Mesendoderm (in vitro differentiated cells): ENCODE data around the gene APOL1.
"Not testable (repeated sequence)": the region's sequence is repeated elsewhere in the genome, so short reads cannot be mapped to it uniquely, and the experiment has no call there.

Source experiments
- DNase-seq: peaks from one replicate; pipeline ENCODE4 v3.0.0; 2013
- H2AK5ac ChIP-seq: 2 replicates; pipeline ENCODE4 v1.6.1; 2013; ENCODE audit warnings: low read length, inconsistent platforms
- H2BK120ac ChIP-seq: 2 replicates; pipeline ENCODE4 v1.6.1; 2013; ENCODE audit warnings: low read depth, mild to moderate bottlenecking, low read length, moderate library complexity, mixed read lengths
- H2BK15ac ChIP-seq: replicated peaks from 2 replicates; pipeline ENCODE4 v1.6.1; 2013; ENCODE audit warnings: low read depth, mild to moderate bottlenecking, moderate library complexity
- H2BK5ac ChIP-seq: 2 replicates; pipeline ENCODE4 v1.6.1; 2013; ENCODE audit warnings: low read length, inconsistent platforms
- H3K18ac ChIP-seq: 2 replicates; pipeline ENCODE4 v1.6.1; 2013; ENCODE audit warnings: mild to moderate bottlenecking, low read length, mixed read lengths
- H3K23ac ChIP-seq: one replicate; pipeline ENCODE4 v1.6.1; 2013; ENCODE audit warnings: low read length
- H3K27ac ChIP-seq: 2 replicates; pipeline ENCODE4 v1.5.1; 2013; ENCODE audit warnings: low read depth, mild to moderate bottlenecking, inconsistent platforms, low read length, moderate library complexity
- H3K27me3 ChIP-seq: 2 replicates; pipeline ENCODE4 v1.6.1; 2013; ENCODE audit warnings: low read length, control low read depth, mild to moderate bottlenecking, inconsistent platforms; ENCODE audit not compliant: insufficient read depth, poor library complexity
- H3K36me3 ChIP-seq: 2 replicates; pipeline ENCODE4 v1.6.1; 2013; ENCODE audit warnings: low read length, inconsistent platforms; ENCODE audit not compliant: control insufficient read depth, insufficient read depth
- H3K4ac ChIP-seq: one replicate; pipeline ENCODE4 v1.6.1; 2013; ENCODE audit warnings: low read depth, mild to moderate bottlenecking, low read length, moderate library complexity
- H3K4me1 ChIP-seq: 2 replicates; pipeline ENCODE4 v1.6.1; 2013; ENCODE audit warnings: low read depth, low read length, inconsistent platforms; ENCODE audit not compliant: control insufficient read depth
- H3K4me2 ChIP-seq: 2 replicates; pipeline ENCODE4 v1.6.1; 2013; ENCODE audit warnings: low read length
- H3K4me3 ChIP-seq: 2 replicates; pipeline ENCODE4 v1.5.1; 2013; ENCODE audit warnings: mild to moderate bottlenecking, low read length
- H3K56ac ChIP-seq: one replicate; pipeline ENCODE4 v1.6.1; 2013; ENCODE audit warnings: low read length
- H3K79me1 ChIP-seq: 2 replicates; pipeline ENCODE4 v1.6.1; 2013; ENCODE audit warnings: low read length, inconsistent platforms
- H3K79me2 ChIP-seq: 2 replicates; pipeline ENCODE4 v1.6.1; 2013; ENCODE audit warnings: mild to moderate bottlenecking, low read length; ENCODE audit not compliant: control insufficient read depth, insufficient read depth
- H3K9ac ChIP-seq: 2 replicates; pipeline ENCODE4 v1.6.1; 2013; ENCODE audit warnings: low read length, inconsistent platforms
- H4K5ac ChIP-seq: one replicate; pipeline ENCODE4 v1.6.1; 2013; ENCODE audit warnings: low read length
- H4K8ac ChIP-seq: one replicate; pipeline ENCODE4 v1.6.1; 2013; ENCODE audit warnings: low read depth, mild to moderate bottlenecking, control low read depth, low read length, moderate library complexity
- WGBS: extraction: QIAGEN DNeasy Blood & Tissue Kit; methylation state at CpG from one replicate; pipeline ENCODE4 v1.1.7; 2013; ENCODE audit warnings: low lambda C conversion rate, missing lambda C conversion rate; ENCODE audit not compliant: insufficient coverage; ENCODE audit errors: extremely low coverage; 5-methylcytosine and 5-hydroxymethylcytosine counted together

Gene APOL1

DNA sequence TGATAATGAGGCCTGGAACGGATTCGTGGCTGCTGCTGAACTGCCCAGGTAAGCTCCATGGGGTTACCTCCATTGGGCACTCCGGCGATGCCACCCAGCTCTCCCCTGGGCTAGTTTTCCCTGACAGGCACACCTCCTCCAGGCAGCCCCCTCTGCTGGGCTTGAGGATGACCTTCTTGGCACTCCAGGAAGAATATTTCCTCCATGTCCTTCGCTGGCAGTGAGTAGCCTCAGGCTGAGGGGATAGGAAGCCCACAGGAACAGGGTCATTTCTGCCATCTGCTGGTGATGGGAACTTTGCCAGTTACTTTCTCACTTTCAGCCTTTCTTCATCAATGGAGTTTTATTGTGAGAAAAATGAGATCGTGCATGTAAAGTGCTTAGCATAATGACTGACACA, 8.7 kb downstream of the APOL1 start:
- DNase-seq, result peak; percentile 72
- not testable (repeated sequence) for H3K4ac ChIP-seq, H3K27ac ChIP-seq, H4K8ac ChIP-seq, H3K4me2 ChIP-seq, H4K5ac ChIP-seq, H2BK5ac ChIP-seq, H3K23ac ChIP-seq, H3K27me3 ChIP-seq, H3K79me1 ChIP-seq, H3K4me3 ChIP-seq, H2BK15ac ChIP-seq, H3K18ac ChIP-seq, H3K36me3 ChIP-seq, H2BK120ac ChIP-seq, H3K56ac ChIP-seq, H3K79me2 ChIP-seq, H3K9ac ChIP-seq, H2AK5ac ChIP-seq
- peaks cover 11% of the 10 kb centered on the region for H3K4me1 ChIP-seq
- no CpG with 5 or more reads among the region's 6 CpGs for WGBS

DNA sequence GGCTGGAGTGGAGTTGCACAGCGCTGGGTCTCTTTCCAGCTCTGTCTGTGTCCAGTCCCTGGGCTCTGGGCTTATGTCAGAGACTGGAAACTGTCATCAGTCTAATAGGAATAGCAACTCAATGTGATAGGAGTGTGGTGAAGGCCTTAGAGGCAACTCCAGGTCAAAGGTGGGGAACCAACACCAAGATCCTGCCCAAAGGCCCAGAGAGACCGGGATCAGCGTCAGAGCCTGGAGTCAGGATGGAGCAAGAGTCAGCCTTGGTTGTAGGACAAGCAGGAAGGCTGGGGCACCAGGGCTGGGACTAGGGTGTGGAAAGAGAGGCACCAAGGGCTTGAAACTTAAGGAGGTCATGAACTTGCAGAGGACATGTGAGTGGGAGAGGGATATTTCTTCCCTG, 9.4 kb downstream of the APOL1 start:
- not testable (repeated sequence) for DNase-seq, H2BK5ac ChIP-seq, H3K36me3 ChIP-seq, H2BK120ac ChIP-seq, H3K18ac ChIP-seq, H3K4me3 ChIP-seq, H3K4me2 ChIP-seq, H4K5ac ChIP-seq, H2AK5ac ChIP-seq, H3K56ac ChIP-seq, H3K79me1 ChIP-seq, H3K4ac ChIP-seq, H3K9ac ChIP-seq, H3K79me2 ChIP-seq, H3K27me3 ChIP-seq, H3K23ac ChIP-seq, H2BK15ac ChIP-seq, H4K8ac ChIP-seq, H3K27ac ChIP-seq
- WGBS, result no CpG with 5 or more reads among the region's 3 CpGs
- peaks cover 11% of the 10 kb centered on the region for H3K4me1 ChIP-seq

DNA sequence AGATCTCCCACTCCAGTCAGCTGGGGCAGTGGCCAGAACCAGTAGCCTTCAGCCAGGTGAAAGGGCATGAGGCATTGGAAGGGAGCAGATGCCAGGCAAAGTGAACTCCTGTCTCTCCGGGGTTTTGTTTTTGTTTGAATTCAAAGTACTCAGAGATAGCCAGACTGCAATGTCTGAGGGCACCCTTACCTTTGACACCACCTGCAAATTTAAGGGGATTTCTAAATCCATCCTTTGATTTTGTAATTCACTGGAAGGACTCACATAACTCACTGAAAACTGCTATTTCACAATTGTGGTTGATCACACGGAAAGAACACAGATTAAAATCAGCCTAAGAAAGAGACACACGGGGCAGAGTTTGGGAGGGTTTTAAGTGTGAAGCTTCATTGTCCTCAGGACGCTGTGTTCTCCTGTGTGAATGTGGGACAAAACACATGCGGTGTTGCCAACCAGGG, 10.3 kb downstream of the APOL1 start:
- H2BK5ac ChIP-seq, H3K4me2 ChIP-seq, H4K8ac ChIP-seq, H3K79me2 ChIP-seq, H3K79me1 ChIP-seq, H2BK120ac ChIP-seq, DNase-seq, H3K9ac ChIP-seq, H3K23ac ChIP-seq, H2BK15ac ChIP-seq, H3K4ac ChIP-seq, H3K36me3 ChIP-seq, H3K27ac ChIP-seq, H3K27me3 ChIP-seq, H3K56ac ChIP-seq, H3K4me3 ChIP-seq, H4K5ac ChIP-seq, H2AK5ac ChIP-seq, H3K18ac ChIP-seq: not testable (repeated sequence)
- no CpG with 5 or more reads among the region's 5 CpGs for WGBS
- peaks cover 11% of the 10 kb centered on the region for H3K4me1 ChIP-seq

DNA sequence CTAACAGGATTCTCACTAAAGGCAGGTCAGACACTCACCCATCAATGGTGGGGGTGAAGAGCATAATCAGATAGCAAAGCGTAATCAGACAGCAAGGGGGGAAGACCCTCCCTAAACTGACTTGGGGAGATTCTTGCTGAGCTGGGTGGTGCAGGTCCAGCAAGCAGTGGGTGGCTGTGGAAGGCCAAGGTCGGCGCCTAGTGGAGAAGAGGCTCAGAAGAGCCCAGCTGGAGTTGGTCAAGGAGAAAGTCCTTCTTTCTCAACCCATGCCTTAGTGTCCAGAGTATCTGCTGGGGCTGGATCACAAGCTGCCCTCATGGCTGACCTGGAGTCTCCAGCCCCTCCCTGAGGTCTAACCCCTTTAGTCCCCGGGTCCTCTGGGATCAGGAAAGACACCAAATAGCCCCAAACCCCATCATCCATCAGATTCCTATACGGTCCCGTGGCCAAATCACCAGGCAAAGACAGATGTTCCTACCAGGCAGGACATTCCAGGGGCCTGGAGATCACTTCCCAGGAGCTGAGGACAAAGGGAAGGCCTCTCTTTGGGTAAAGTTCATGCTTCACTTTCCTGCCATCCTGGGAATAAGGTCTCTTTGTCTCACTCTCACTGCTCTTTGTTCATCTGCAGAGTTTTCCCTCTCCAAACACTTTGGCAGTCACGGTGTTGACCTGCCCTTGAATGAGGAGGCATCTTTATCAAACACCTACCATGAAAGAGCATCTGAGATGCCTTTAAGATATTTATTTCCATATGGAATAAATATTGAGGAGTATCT, 11.1 kb downstream of the APOL1 start:
- H3K4ac ChIP-seq, H3K36me3 ChIP-seq, H3K79me1 ChIP-seq, H3K27me3 ChIP-seq, DNase-seq, H4K5ac ChIP-seq, H2AK5ac ChIP-seq, H2BK5ac ChIP-seq, H2BK120ac ChIP-seq, H3K23ac ChIP-seq, H3K9ac ChIP-seq, H3K4me3 ChIP-seq, H3K4me1 ChIP-seq, H3K18ac ChIP-seq, H4K8ac ChIP-seq, H3K79me2 ChIP-seq, H3K27ac ChIP-seq, H2BK15ac ChIP-seq, H3K56ac ChIP-seq, H3K4me2 ChIP-seq: not testable (repeated sequence)
- no CpG with 5 or more reads among the region's 7 CpGs for WGBS

DNA sequence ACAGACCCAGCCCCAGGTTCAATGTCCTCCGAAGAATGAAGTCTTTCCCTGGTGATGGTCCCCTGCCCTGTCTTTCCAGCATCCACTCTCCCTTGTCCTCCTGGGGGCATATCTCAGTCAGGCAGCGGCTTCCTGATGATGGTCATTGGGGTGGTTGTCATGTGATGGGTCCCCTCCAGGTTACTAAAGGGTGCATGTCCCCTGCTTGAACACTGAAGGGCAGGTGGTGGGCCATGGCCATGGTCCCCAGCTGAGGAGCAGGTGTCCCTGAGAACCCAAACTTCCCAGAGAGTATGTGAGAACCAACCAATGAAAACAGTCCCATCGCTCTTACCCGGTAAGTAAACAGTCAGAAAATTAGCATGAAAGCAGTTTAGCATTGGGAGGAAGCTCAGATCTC, 14.1 kb downstream of the APOL1 start:
- H2BK15ac ChIP-seq, result no peak overlapping the region
- H3K36me3 ChIP-seq, result no peaks in the 10 kb centered on the region
- no peak overlapping the region for H3K23ac ChIP-seq
- no peaks in the 10 kb centered on the region for H3K79me2 ChIP-seq
- no peak overlapping the region for H4K5ac ChIP-seq
- H2AK5ac ChIP-seq, result no peak overlapping the region
- H3K79me1 ChIP-seq, result no peaks in the 10 kb centered on the region
- no peak overlapping the region for H2BK120ac ChIP-seq
- no peaks in the 10 kb centered on the region for H3K27me3 ChIP-seq
- DNase-seq, result no peak
- H3K4me2 ChIP-seq, result no peak overlapping the region
- no peak overlapping the region for H2BK5ac ChIP-seq
- no peak overlapping the region for H3K4ac ChIP-seq
- no peak overlapping the region for H3K4me3 ChIP-seq
- H3K9ac ChIP-seq, result no peak overlapping the region
- WGBS, result no CpG with 5 or more reads among the region's 4 CpGs
- no peak overlapping the region for H3K56ac ChIP-seq
- H3K4me1 ChIP-seq, result no peaks in the 10 kb centered on the region
- H3K18ac ChIP-seq, result no peak overlapping the region
- no peak overlapping the region for H4K8ac ChIP-seq
- H3K27ac ChIP-seq, result no peak overlapping the region
